Measurements from ENCODE around the gene ZCCHC14.

Gene ZCCHC14

DNA sequence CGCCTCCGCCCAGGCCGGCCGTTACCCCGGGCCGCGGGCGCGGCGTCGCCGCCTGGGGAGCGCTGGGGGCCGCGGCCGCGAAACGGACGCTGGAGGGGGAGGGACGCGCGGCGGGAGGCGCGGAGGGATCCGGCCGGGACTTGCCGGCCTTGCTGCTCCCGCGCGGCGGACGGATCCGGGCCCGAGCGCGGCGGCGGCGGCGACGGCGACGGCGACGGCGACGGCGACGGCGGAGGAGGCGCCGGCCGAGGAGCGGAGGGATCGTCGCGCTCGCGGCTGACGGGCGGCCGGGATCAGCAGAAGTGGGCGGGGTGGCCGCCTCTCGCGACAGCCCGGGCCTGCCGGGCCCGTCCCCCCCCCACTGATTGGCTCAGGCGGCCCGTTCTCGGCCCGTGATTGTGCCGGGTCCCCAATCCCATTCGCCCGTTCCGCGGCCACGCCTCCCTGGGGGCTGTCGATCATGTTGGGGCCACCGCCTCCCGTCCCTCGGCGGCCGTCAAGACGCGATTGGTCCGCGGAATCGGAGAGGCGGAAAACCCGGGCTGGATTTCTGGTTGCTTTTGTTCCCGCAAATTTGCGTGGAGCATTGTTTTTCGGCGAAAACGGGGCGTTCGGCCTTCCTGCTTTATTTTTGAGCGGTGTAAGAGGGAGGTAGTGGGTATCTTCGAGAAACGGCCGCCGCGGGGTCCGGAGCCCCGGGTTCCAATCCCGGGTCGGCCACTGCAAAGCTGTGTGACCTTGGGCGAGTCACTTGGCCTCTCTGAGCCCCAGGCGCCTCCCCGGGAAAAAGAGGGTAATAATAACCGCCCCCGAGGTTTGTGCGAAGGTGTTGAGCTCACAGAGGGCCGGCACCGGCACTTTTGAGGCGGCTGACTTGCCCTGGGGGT lies at the start of gene ZCCHC14:
ZCCHC14 (minus strand) TSS at position 304 of the 887 bp plus-strand sequence. CDS start 786 bp downstream, outside the sequence.
- DNase-seq = peak; percentile 99

DNA sequence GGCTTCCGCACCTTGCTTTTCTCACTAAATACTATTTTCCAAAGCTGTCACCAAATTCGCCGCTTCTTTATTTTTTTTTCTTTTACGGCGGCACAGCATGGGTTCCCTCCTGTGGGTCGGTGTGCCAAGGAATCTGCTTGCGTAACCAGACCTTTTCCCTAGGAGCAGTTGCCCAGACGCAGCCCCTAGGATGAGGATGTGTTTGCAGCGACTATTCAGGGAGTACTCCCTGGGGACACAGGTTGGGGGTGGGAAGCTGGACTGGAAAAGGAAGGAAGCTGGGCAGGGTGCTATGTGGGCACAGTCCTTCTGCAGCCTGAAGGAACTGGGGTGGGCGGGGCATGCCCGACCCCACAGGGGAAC lies 49.0 kb upstream of the ZCCHC14 start:
- no peak for DNase-seq

DNA sequence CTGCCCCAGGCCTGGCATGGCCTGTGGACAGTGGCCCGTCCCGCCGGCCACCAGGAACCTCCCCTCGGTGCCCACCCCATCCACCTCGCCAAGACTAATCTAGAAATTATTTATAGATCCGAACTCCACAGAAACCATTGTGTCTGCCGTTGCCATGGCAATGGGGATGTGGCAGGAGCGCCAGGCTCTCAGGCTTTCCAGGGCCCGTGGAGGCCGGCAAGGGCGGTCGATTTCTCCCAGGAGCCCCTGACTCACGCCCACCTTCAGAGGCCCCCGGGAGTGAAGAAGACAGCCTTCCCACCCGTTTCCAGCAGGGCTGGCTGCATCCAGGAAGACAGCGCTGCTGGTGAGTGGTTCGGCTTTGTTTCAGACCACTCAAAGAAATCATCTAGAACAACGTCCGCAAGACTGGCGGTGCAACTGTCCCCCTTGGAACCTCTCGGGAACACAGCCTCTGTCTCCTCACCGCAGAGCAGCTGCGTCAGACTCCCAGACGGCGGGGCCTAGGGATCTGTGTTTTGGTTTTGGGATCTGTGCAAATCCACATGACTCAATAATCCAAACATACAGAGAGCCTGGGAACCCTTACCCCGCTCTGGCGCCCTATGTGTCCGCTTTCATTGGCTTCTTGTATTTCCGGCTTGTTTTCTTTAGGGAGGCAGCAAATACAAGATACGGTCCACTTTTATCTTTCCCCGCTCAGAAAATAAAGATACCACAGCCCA lies 48.5 kb upstream of the ZCCHC14 start:
- no peak for DNase-seq

DNA sequence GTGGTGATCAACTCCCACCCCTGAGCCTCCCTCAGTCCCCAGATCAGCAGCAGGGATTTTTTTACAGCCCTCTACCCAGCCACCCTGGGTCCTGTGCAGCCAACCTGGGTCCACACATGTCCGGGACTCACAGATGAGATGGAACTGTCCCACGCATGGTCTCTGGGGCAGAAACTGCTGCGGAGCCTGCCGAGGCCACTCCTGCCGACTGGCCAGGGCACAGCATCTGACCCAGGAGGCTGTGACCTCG lies 48.0 kb upstream of the ZCCHC14 start:
- DNase-seq = no peak

- DNase-seq = no peak
Observed at GRCh38 chr16:87540072-87540896, 47.5 kb upstream of the ZCCHC14 start.

DNA sequence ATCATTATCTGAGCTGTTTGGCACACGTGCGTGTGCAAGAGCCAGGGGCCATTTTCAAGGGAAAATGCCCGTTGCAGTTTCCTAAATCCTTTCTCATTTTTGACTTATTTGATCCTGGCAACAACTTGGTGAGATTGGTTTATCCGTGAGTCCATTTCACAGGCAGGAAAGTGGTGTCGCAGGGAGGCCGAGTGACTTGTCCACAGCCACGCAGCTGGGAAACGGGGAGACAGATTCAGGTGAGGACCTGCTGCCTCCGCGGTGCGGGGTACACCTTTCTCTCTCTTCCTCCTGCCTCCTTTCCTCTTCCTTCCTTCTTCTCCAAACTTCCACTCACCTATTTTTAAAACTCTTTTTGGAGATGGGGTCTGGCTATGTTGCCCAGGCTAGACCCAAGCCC lies 46.3 kb upstream of the ZCCHC14 start:
- DNase-seq = no peak

- no peak for DNase-seq
Observed at GRCh38 chr16:87538594-87538993, 45.8 kb upstream of the ZCCHC14 start.

GRCh38 chr16:87538160-87538559 lies 45.3 kb upstream of the ZCCHC14 start:
- DNase-seq = no peak

DNA sequence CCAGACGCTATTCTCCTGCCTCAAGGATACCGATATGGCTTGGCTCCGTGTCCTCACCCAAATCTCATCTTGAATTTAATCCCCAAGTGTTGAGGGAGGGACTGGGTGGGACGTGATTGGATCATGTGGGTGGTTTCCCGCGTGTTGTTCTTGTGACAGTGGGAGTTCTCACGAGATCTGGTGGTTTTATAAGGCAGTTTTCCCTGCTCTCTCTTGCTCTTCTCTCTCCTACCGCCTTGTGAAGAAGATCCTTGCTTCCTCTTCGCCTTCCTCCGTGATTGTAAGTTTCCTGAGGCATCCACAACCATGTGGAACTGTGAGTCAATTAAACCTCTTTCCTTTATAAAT lies 43.9 kb upstream of the ZCCHC14 start:
- no peak for DNase-seq

GRCh38 chr16:87535855-87536794 lies 43.3 kb upstream of the ZCCHC14 start:
- DNase-seq = no peak

GRCh38 chr16:87535457-87535854 lies 42.6 kb upstream of the ZCCHC14 start:
- no peak for DNase-seq

DNA sequence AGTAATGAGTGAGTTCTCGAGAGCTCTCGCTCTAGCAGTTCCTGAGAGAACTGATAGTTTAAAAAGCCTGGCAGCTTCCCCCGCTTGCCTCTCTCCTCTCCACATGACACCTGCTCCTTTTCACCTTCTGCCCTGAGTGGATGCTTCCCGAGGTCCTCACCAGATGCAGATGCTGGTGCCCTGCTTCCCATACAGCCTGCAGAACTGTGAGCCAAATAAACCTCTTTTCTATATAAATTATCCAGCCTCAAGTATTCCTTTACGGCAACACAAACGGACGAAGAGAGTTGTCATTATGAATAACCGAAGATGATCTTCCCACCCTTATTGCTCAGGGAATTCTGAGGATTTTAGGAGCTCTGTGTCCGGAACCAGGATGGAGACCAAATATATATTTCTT lies 41.9 kb upstream of the ZCCHC14 start:
- no peak for DNase-seq

DNA sequence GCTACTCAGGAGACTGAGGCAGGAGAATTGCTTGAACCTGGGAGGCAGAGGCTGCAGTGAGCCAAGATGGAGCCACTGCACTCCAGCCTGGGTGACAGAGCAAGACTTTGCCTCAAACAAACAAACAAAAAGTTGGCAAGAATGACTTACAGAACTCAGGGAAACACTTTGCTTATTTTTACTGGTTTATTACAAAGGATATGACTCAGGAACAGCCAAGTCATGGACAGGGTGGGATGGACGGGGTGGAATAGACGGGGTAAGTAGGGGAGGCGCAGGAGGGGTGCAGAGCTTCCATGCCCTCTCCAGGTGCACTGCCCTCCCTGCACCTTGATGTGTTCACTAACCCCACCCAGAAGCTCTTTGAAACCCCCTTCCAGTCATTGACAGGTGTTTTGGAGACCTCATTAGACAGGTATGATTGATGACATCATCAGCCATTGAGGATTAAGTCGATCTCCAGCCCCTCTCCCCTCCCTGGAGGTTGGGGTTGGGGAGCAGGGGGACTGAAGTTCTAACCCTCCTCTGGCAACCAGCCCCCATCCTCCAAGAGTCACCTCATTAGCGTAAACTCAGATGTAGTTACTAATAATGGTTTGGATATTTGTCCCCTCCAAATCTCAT lies 41.3 kb upstream of the ZCCHC14 start:
- DNase-seq = no peak

DNA sequence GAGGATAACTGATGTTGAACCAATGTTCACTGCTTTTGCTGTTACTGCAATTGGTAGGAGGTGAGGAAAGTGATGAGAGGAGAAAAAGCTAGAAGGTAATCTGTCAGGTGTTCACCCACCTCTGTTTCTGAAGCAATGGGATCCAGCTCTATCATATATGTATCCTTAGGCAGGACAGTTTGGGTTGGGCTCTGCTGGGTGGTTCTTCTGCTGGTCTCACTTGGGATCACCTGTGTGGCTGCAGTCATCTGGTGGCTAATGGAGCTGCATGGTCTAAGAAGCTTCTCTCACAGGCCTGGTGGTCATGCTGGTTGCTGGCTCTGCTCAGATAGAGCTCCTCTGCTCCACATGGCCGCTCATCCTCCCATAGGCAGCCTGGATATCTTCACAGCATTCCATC lies 40.2 kb upstream of the ZCCHC14 start:
- no peak for DNase-seq

DNA sequence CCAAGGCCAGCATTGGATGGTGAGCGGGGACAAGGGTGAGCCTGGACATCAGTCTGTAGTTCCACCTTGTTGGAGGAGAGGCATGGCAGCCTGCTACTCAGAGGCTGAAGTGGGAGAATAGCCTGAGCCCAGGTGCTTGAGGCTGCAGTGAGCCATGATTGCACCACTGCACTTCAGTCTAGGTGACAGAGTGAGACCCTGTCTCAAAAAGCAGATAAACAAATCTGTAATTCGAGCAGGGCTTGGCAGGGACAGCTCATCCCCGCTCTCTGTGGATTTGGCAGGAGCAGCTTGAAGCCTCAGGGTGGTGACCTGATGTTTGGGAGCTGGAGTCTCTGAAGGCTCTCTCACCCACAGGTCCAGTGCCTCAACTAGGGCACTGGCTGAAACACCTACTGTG lies 38.6 kb upstream of the ZCCHC14 start:
- DNase-seq = no peak

- no peak for DNase-seq
Observed at GRCh38 chr16:87528690-87529579, 36.1 kb upstream of the ZCCHC14 start.

DNA sequence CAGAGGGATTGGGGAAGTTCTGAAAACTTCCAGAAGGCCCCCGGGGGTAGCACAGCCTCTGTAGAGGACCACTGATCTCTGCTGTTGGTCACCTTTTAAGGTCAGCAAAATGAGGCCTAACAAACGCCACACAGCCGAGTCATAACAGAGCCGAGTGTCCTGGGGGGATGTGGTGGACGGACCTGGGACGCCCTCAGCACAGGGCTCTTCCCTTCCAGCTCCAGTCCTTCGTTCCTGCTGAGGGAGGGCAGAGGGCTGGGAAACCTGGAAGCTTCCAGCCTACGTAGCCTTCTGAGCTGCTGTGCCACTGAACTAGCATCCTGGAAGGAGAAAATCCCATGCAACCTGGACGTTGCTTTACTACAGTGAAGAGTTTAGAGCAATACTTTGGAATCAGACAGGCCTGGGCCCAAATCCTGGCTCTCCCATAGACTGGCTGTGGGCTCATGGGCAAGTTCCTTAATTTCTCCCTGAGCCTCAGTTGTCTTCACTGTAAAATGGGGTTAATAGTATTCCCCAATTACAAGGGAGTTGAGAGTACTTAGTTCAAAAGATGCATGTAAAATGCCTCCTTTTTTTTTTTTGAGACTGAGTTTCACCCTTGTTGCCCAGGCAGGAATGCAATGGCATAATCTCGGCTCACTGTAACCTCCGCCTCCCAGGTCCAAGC lies 34.4 kb upstream of the ZCCHC14 start:
- DNase-seq = no peak

DNA sequence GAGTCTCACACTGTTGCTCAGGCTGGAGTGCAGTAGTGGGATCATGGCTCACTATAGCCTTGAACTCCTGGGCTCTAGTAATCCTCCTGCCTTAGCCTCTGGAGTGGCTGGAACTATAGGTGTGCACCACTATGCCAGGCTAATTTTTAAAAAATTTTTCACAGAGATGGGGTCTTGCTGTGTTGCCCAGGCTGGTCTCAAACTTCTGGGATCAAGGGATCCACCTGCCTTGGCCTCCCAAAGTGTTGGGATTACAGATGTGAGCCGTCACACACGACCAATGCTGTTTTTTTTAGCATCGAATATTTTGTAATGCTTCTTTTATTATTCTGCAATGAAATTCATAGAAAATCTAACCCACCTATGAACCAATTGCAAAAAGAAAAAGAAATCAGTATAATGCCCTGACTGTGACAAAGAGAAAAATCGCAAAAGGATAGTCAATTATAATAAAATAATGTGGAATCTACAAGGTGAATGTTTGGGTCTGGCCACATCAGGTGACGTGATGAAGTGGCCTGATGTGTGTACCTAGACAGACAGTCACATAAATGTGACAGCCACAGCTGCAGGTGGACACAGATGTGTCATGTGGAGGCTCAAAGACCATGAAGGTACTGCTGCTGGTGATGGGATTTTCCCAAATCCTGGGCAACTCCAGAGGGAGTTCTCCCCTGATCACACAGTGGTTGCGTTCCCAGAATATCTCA lies 33.6 kb upstream of the ZCCHC14 start:
- DNase-seq = no peak

DNA sequence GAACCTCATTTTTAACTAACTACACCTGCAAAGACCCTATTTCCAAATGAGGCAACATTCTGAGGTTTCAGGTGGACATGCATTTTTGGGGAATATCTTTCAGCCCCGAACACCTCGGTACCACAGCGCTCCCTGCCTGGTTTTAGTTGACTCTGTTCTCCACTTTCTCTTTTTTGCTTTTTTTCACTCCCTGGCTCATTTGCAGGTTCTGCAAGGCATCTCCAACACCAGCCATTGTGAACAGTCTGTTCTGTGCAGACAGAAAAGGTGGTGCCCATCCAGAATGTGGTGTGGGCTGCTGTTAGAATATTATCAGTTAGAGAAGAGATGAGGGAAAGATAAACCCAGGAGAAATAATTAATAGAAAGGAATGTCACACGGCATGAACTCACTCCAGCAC lies 32.5 kb upstream of the ZCCHC14 start:
- no peak for DNase-seq

- no peak for DNase-seq
Observed at GRCh38 chr16:87524407-87524806, 31.6 kb upstream of the ZCCHC14 start.
